IPS-15b (cell line): ENCODE measurements around the gene BAZ2B.

Experiments used
- H3K27me3 ChIP-seq: one replicate; pipeline ENCODE4 v1.6.1; 2013; ENCODE audit warnings: low read length; ENCODE audit not compliant: control insufficient read depth, insufficient read depth
- H3K36me3 ChIP-seq: one replicate; pipeline ENCODE4 v1.6.1; 2013; ENCODE audit warnings: low read length; ENCODE audit not compliant: control insufficient read depth, insufficient read depth
- H3K4me1 ChIP-seq: one replicate; pipeline ENCODE4 v1.6.1; 2013; ENCODE audit warnings: mild to moderate bottlenecking, low read length; ENCODE audit not compliant: control insufficient read depth, insufficient read depth
- H3K4me3 ChIP-seq: one replicate; pipeline ENCODE4 v1.5.1; 2013; ENCODE audit warnings: low read depth, low read length
- H3K9ac ChIP-seq: one replicate; pipeline ENCODE4 v1.6.1; 2013; ENCODE audit warnings: low read depth, mild to moderate bottlenecking, low read length
- H3K9me3 ChIP-seq: one replicate; pipeline ENCODE4 v1.6.1; 2013; ENCODE audit warnings: mild to moderate bottlenecking, low read length; ENCODE audit not compliant: control insufficient read depth, insufficient read depth

The BAZ2B gene

DNA sequence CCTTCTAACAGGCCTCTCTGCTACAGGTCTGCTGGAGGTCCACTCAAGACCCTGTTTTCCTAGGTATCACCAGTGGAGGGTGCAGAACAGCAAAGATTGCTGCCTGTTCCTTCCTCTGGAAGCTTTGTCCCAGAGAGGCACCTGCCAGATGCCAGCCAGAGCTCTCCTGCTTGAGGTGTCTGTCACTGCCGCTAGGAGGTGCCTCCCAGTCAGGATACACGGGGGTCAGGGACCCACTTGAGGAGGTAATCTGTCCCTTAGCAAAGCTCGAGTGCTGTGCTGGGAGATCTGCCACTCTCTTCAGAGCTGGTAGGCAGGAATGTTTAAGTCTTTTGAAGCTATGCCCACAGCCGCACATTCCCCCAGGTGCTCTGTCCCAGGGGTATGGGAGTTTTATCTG lies 140.6 kb downstream of the BAZ2B start:
- no peaks in the 10 kb centered on the region for H3K36me3 ChIP-seq
- H3K4me3 ChIP-seq = no peak overlapping the region
- no peaks in the 10 kb centered on the region for H3K4me1 ChIP-seq
- H3K9me3 ChIP-seq = no peaks in the 10 kb centered on the region
- H3K9ac ChIP-seq = no peak overlapping the region
- H3K27me3 ChIP-seq = no peaks in the 10 kb centered on the region

- Histone ChIP-seq H3K4me1 (no peaks in the 10 kb centered on the region), H3K27me3 (no peaks in the 10 kb centered on the region), H3K9me3 (no peaks in the 10 kb centered on the region), H3K36me3 (no peaks in the 10 kb centered on the region), H3K9ac (no peak overlapping the region), H3K4me3 (no peak overlapping the region)
These were observed 145.0 kb downstream of the BAZ2B start for GRCh38 chr2:159471340-159471739.

DNA sequence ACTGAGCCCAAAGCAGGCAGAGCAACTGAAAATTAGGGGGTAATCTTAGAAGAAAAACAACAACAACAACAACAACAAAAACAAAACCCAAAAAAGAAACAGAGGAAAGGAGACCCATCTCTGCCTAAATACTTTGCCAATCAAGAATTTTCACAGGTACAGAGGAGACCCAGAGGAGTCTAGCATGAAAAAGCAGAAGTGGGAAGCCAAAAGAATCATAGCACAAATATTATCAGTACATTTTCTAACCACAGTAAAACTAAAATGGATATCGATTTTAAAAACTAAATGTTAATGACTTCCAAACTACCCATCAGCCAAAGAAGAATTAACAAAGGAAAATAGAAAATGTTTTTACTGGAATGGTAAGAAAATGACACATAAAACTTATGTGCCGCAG lies 148.1 kb downstream of the BAZ2B start:
- Histone ChIP-seq H3K9ac (no peak overlapping the region), H3K4me1 (no peaks in the 10 kb centered on the region), H3K9me3 (no peaks in the 10 kb centered on the region), H3K4me3 (no peak overlapping the region), H3K36me3 (no peaks in the 10 kb centered on the region), H3K27me3 (no peaks in the 10 kb centered on the region)

DNA sequence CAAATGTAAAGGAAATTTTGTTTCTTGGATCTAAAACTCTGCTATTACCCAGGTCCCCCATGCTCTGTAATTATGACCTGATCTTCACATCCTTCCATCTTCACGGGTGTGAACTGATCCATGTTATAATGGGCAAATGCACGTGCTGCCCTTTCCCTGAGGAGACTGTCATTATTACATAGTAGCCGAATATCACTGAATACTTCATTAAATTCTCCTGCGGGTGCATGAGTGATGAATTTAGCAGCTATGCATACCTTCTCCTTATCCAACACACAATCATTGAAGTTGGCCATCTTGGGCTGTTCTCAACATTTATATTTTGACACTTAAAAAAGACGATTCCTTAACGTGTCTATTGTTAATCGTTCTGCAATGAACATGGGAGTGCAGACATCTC lies 153.4 kb downstream of the BAZ2B start:
- H3K27me3 ChIP-seq = no peaks in the 10 kb centered on the region
- no peak overlapping the region for H3K4me3 ChIP-seq
- no peaks in the 10 kb centered on the region for H3K36me3 ChIP-seq
- H3K4me1 ChIP-seq = no peaks in the 10 kb centered on the region
- no peak overlapping the region for H3K9ac ChIP-seq
- no peaks in the 10 kb centered on the region for H3K9me3 ChIP-seq

- Histone ChIP-seq H3K36me3 (no peaks in the 10 kb centered on the region), H3K9me3 (no peaks in the 10 kb centered on the region)
These were observed 154.1 kb downstream of the BAZ2B start for GRCh38 chr2:159462201-159462785.

GRCh38 chr2:159461076-159461475 lies 155.3 kb downstream of the BAZ2B start:
- Histone ChIP-seq H3K36me3 (no peaks in the 10 kb centered on the region), H3K4me3 (no peak overlapping the region), H3K9me3 (no peaks in the 10 kb centered on the region), H3K4me1 (no peaks in the 10 kb centered on the region), H3K27me3 (no peaks in the 10 kb centered on the region), H3K9ac (no peak overlapping the region)

More at GRCh38 chr2:159462201-159462785, 154.1 kb downstream of the BAZ2B start:
- H3K4me3 ChIP-seq = no peak overlapping the region
- H3K27me3 ChIP-seq = no peaks in the 10 kb centered on the region
- H3K4me1 ChIP-seq = no peaks in the 10 kb centered on the region
- no peak overlapping the region for H3K9ac ChIP-seq

DNA sequence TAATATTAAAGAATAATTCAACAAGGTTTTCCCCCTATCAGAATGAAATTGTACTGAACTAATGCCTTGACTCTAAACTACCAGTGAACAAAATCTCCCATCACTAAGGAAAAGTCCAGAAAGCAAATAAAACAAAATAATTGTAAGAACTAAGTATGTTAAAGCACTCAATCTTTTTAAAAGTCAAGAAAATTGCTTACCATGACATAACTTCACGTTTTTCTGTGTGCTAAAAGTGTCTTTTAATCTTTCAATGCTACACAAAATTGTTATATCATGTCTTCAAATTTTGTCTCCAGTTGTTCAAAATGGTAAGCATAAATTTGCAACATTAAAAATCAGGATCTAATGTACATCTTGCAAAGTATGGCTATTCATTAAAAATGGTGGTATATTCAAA lies 156.1 kb downstream of the BAZ2B start:
- no peaks in the 10 kb centered on the region for H3K36me3 ChIP-seq
- H3K4me3 ChIP-seq = no peak overlapping the region
- H3K9ac ChIP-seq = no peak overlapping the region
- H3K27me3 ChIP-seq = no peaks in the 10 kb centered on the region
- H3K9me3 ChIP-seq = no peaks in the 10 kb centered on the region
- H3K4me1 ChIP-seq = no peaks in the 10 kb centered on the region

GRCh38 chr2:159459279-159459678 lies 157.1 kb downstream of the BAZ2B start:
- Histone ChIP-seq H3K9ac (no peak overlapping the region), H3K27me3 (no peaks in the 10 kb centered on the region), H3K4me1 (no peaks in the 10 kb centered on the region), H3K4me3 (no peak overlapping the region), H3K9me3 (no peaks in the 10 kb centered on the region), H3K36me3 (no peaks in the 10 kb centered on the region)

DNA sequence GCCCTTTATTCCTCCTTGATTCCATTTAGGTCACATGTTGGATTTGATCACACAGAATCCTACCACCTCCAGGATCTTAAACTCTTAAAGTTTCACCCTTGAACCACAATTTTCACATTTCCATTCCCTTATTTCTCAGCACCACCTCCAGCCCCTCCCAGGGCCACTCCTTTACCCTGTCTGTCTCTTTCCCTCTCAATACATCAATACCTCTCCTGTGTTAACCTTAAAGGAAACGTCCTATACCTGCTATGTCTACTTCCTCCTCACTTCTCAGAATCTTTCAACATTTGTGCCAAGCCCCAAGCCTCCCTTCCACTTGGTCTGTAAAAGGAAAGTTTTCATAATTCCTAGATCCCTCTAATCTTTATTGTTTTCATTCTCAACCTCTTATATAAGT lies 158.8 kb downstream of the BAZ2B start:
- Histone ChIP-seq H3K27me3 (no peaks in the 10 kb centered on the region), H3K9me3 (no peaks in the 10 kb centered on the region), H3K9ac (no peak overlapping the region), H3K36me3 (no peaks in the 10 kb centered on the region), H3K4me1 (no peaks in the 10 kb centered on the region), H3K4me3 (no peak overlapping the region)

- H3K36me3 ChIP-seq = no peaks in the 10 kb centered on the region
- no peaks in the 10 kb centered on the region for H3K27me3 ChIP-seq
- H3K9ac ChIP-seq = no peak overlapping the region
- no peak overlapping the region for H3K4me3 ChIP-seq
- no peaks in the 10 kb centered on the region for H3K4me1 ChIP-seq
- H3K9me3 ChIP-seq = no peaks in the 10 kb centered on the region
These were observed 159.6 kb downstream of the BAZ2B start for GRCh38 chr2:159456500-159457426.

- Histone ChIP-seq H3K4me3 (no peak overlapping the region), H3K36me3 (no peaks in the 10 kb centered on the region), H3K9ac (no peak overlapping the region), H3K4me1 (no peaks in the 10 kb centered on the region), H3K27me3 (no peaks in the 10 kb centered on the region), H3K9me3 (no peaks in the 10 kb centered on the region)
These were observed 160.9 kb downstream of the BAZ2B start for GRCh38 chr2:159455330-159455918.

GRCh38 chr2:159454185-159454584 lies 162.2 kb downstream of the BAZ2B start:
- Histone ChIP-seq H3K9ac (no peak overlapping the region), H3K27me3 (no peaks in the 10 kb centered on the region), H3K36me3 (no peaks in the 10 kb centered on the region), H3K4me1 (no peaks in the 10 kb centered on the region), H3K9me3 (no peaks in the 10 kb centered on the region), H3K4me3 (no peak overlapping the region)
